ENCODE results near the gene PPIA. TPM values are rescaled to one million over a fixed set of nuclear protein-coding genes. Genes with fewer than 3 reads are reported as not detected.
"Not testable (repeated sequence)": the region's sequence is repeated elsewhere in the genome, so short reads cannot be mapped to it uniquely, and the experiment has no call there.

The PPIA gene
- total RNA-seq, 1 experiment from 2014 or later: 2,409 TPM

DNA sequence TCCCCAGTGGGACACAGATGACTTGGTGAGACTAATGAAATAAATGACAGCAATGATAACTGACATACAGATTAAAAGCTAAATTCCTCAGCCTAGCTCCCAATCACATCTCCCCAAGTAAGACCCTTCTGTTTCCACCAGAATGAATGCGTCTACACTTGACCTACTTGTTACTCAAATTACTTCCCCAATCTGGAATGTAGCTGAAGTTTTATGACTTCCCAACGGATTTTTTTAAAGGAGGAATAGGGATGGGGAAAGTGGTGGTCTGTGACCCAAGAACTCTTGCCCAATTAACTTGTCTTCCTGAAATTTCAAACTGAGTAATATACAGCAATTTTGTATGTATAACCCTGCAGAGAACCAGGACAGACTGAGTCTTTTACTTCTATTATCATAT lies 42.3 kb downstream of the PPIA start:
- Mint-ChIP-seq H3K4me1 (no peaks in the 10 kb centered on the region), H3K4me3 (no peak overlapping the region), H3K27ac (peak overlapping the region in 2 of 3 experiments; percentile 16 to 31; a peak in 2 of 7 replicates), H3K9me3 (no peaks in the 10 kb centered on the region; a peak in 1 of 5 replicates), H3K27me3 (ENCODE audit: low read depth) (no peaks in the 10 kb centered on the region), H3K36me3 (ENCODE audit: insufficient read depth in 1 of 3, low read depth in 3 of 3) (peaks cover 38 to 74% (median 70%) of the 10 kb centered on the region in 3 experiments)
- no peak for DNase-seq
- no peak overlapping the region for H3K4me2 ChIP-seq (ENCODE audit: insufficient read depth, insufficient read length, low read length)
- no peak overlapping the region for H2BK5ac ChIP-seq (ENCODE audit: insufficient read length, low read length)
- H3K27ac ChIP-seq (ENCODE audit: insufficient read length, low read depth, low read length): no peak overlapping the region
- no peaks in the 10 kb centered on the region for H3K27me3 ChIP-seq (ENCODE audit: insufficient read depth, low read length)
- no peaks in the 10 kb centered on the region for H3K9me3 ChIP-seq (ENCODE audit: control insufficient read depth, low read depth, low read length)
- H2BK15ac ChIP-seq (ENCODE audit: low read depth, low read length): no peak overlapping the region
- H3K79me2 ChIP-seq (ENCODE audit: insufficient read depth, low read length): peaks cover 5% of the 10 kb centered on the region; the same call in 1 of the 2 replicates
- no peak overlapping the region for H2AK5ac ChIP-seq (ENCODE audit: insufficient read length, low read length)
- no peak overlapping the region for H2AFZ ChIP-seq (ENCODE audit: low read length)
- no peaks in the 10 kb centered on the region for H3K23me2 ChIP-seq (ENCODE audit: insufficient read length, low read depth, low read length, poor library complexity, severe bottlenecking)
- no peaks in the 10 kb centered on the region for H3K4me1 ChIP-seq (ENCODE audit: insufficient read depth, low read length)
- no peak overlapping the region for H3K4ac ChIP-seq (ENCODE audit: low read depth, low read length)
- TF ChIP-seq, protein P1, sequence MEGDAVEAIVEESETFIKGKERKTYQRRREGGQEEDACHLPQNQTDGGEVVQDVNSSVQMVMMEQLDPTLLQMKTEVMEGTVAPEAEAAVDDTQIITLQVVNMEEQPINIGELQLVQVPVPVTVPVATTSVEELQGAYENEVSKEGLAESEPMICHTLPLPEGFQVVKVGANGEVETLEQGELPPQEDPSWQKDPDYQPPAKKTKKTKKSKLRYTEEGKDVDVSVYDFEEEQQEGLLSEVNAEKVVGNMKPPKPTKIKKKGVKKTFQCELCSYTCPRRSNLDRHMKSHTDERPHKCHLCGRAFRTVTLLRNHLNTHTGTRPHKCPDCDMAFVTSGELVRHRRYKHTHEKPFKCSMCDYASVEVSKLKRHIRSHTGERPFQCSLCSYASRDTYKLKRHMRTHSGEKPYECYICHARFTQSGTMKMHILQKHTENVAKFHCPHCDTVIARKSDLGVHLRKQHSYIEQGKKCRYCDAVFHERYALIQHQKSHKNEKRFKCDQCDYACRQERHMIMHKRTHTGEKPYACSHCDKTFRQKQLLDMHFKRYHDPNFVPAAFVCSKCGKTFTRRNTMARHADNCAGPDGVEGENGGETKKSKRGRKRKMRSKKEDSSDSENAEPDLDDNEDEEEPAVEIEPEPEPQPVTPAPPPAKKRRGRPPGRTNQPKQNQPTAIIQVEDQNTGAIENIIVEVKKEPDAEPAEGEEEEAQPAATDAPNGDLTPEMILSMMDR (conservative IDR thresholded peaks at IDR 0.05): no peak
- no peak overlapping the region for H4K8ac ChIP-seq (replicated peaks; ENCODE audit: insufficient read length, low read depth, low read length)
- H3K79me1 ChIP-seq (ENCODE audit: insufficient read depth, low read depth, low read length, poor library complexity, severe bottlenecking): peaks cover 7% of the 10 kb centered on the region
- H3K14ac ChIP-seq (ENCODE audit: insufficient read depth, low read length): no peak overlapping the region
- no peak overlapping the region for H4K5ac ChIP-seq (ENCODE audit: insufficient read length, low read depth, low read length)
- no peak overlapping the region for H3K23ac ChIP-seq (ENCODE audit: insufficient read length, low read depth, low read length)
- WGBS (ENCODE audit: extremely low coverage, insufficient read length, low lambda C conversion rate): no CpG with 5 or more reads among the region's 2 CpGs
- no peak overlapping the region for H3T11ph ChIP-seq (ENCODE audit: low read length)
- H4K91ac ChIP-seq (ENCODE audit: insufficient read length, low read depth, low read length): no peak overlapping the region
- no peak overlapping the region for H2BK12ac ChIP-seq (ENCODE audit: insufficient read length, low read depth, low read length)
- no peak overlapping the region for H3K18ac ChIP-seq (ENCODE audit: insufficient read length, low read depth, low read length)
- no peak overlapping the region for H3K9ac ChIP-seq (ENCODE audit: extremely low read depth, insufficient read length, low read length)
- H2BK120ac ChIP-seq (ENCODE audit: low read depth, low read length, poor library complexity, severe bottlenecking): no peak overlapping the region
- no peak overlapping the region for H2BK20ac ChIP-seq (ENCODE audit: low read depth, low read length, poor library complexity, severe bottlenecking)
- no peak overlapping the region for H3K56ac ChIP-seq (ENCODE audit: insufficient read length, low read depth, low read length)
- H4K20me1 ChIP-seq (ENCODE audit: control insufficient read depth, insufficient read depth, insufficient read length): no peaks in the 10 kb centered on the region

DNA sequence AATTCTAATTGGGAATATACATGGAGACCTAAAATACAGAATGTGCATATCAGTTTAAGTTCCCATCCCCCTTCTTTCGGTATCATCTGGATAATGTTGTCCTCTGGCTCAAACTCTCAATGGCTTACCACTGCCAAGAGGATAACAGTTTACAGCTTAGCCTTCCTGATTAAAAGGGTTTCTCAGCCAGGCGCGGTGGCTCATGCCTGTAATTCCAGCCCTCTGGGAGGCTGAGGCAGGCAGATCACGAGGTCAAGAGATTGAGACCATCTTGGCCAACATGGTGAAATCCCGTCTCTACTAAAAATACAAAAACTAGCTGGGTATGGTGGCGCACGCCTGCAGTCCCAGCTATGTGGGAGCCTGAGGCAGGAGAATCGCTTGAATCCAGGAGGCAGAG lies 46.2 kb downstream of the PPIA start:
- H3K4me1 ChIP-seq (ENCODE audit: insufficient read depth, low read length); H3K14ac ChIP-seq (ENCODE audit: insufficient read depth, low read length); H3K23me2 ChIP-seq (ENCODE audit: insufficient read length, low read depth, low read length, poor library complexity, severe bottlenecking); H3K23ac ChIP-seq (ENCODE audit: insufficient read length, low read depth, low read length); H3K18ac ChIP-seq (ENCODE audit: insufficient read length, low read depth, low read length); H3K79me1 ChIP-seq (ENCODE audit: insufficient read depth, low read depth, low read length, poor library complexity, severe bottlenecking); H3K9ac ChIP-seq (ENCODE audit: extremely low read depth, insufficient read length, low read length); H4K8ac ChIP-seq (replicated peaks; ENCODE audit: insufficient read length, low read depth, low read length); H3T11ph ChIP-seq (ENCODE audit: low read length); H3K4me3 Mint-ChIP-seq; H2BK12ac ChIP-seq (ENCODE audit: insufficient read length, low read depth, low read length); H2BK20ac ChIP-seq (ENCODE audit: low read depth, low read length, poor library complexity, severe bottlenecking); H3K4ac ChIP-seq (ENCODE audit: low read depth, low read length); H3K4me2 ChIP-seq (ENCODE audit: insufficient read depth, insufficient read length, low read length); H3K27me3 ChIP-seq (ENCODE audit: insufficient read depth, low read length); H2BK15ac ChIP-seq (ENCODE audit: low read depth, low read length); H3K9me3 ChIP-seq (ENCODE audit: control insufficient read depth, low read depth, low read length); H2AK5ac ChIP-seq (ENCODE audit: insufficient read length, low read length); H4K91ac ChIP-seq (ENCODE audit: insufficient read length, low read depth, low read length); H3K56ac ChIP-seq (ENCODE audit: insufficient read length, low read depth, low read length); H4K20me1 ChIP-seq (ENCODE audit: control insufficient read depth, insufficient read depth, insufficient read length); H3K27ac ChIP-seq (ENCODE audit: insufficient read length, low read depth, low read length); H2AFZ ChIP-seq (ENCODE audit: low read length); DNase-seq; H4K5ac ChIP-seq (ENCODE audit: insufficient read length, low read depth, low read length); H2BK120ac ChIP-seq (ENCODE audit: low read depth, low read length, poor library complexity, severe bottlenecking); H3K27me3 Mint-ChIP-seq (ENCODE audit: low read depth); H3K9me3 Mint-ChIP-seq; H2BK5ac ChIP-seq (ENCODE audit: insufficient read length, low read length): not testable (repeated sequence)
- Mint-ChIP-seq H3K36me3 (ENCODE audit: insufficient read depth in 1 of 3, low read depth in 3 of 3) (peaks cover 25 to 40% (median 38%) of the 10 kb centered on the region in 3 experiments), H3K4me1 (peaks cover 5 to 13% of the 10 kb centered on the region in 2 experiments), H3K27ac (0 out of 7 replicates have a peak overlapping the region, but pooled peaks of 1 of the 3 experiments have one; percentile 3)
- H3K79me2 ChIP-seq (ENCODE audit: insufficient read depth, low read length): peaks cover 23% of the 10 kb centered on the region; the same call in 1 of the 2 replicates
- WGBS (ENCODE audit: extremely low coverage, insufficient read length, low lambda C conversion rate): no CpG with 5 or more reads among the region's 8 CpGs

Data from H9 (cell line).